Neural crest cell (in vitro differentiated cells): ENCODE data around the gene GPR32. TPM values are rescaled to one million over a fixed set of nuclear protein-coding genes. Genes with fewer than 3 reads are reported as not detected.
A peak's percentile ranks its signal among the peaks of the same experiment; 100 is the strongest.

Experiments used
- DNase-seq: peaks from one replicate; pipeline ENCODE4 v3.0.0; 2021; ENCODE audit warnings: low read depth, mixed read lengths, low spot score
- H3K27ac Mint-ChIP-seq: one replicate; pipeline ENCODE4 v1.8.0; 2021; ENCODE audit warnings: mild to moderate bottlenecking, mixed read lengths; ENCODE audit not compliant: unreplicated experiment
- H3K27me3 Mint-ChIP-seq: 2 replicates; pipeline ENCODE4 v1.8.0; 2021; ENCODE audit warnings: low read depth, mild to moderate bottlenecking, mixed read lengths
- H3K36me3 Mint-ChIP-seq: 2 replicates; pipeline ENCODE4 v1.8.0; 2021; ENCODE audit warnings: low read depth, mild to moderate bottlenecking, mixed read lengths
- H3K4me1 Mint-ChIP-seq: 2 replicates; pipeline ENCODE4 v1.8.0; 2021; ENCODE audit warnings: mixed read lengths
- H3K4me3 Mint-ChIP-seq: one replicate; pipeline ENCODE4 v1.8.0; 2021; ENCODE audit warnings: mild to moderate bottlenecking, mixed read lengths
- H3K9me3 Mint-ChIP-seq: 2 replicates; pipeline ENCODE4 v1.8.0; 2021; ENCODE audit warnings: mixed read lengths
- total RNA-seq: library from RNA; stranded (reverse); gene quantifications from 2 replicates; pipeline ENCODE4 v1.2.1, GENCODE V29; 2021
- TF ChIP-seq, protein P1 (sequence below): fragments of 200-600 bp; sonication (generic); conservative IDR thresholded peaks from 2 replicates; pipeline ENCODE4 v1.5.0; 2021; ENCODE audit warnings: antibody characterized with exemption, mild to moderate bottlenecking

GPR32 gene
- total RNA-seq, 1 donor from 2014 or later: not detected

DNA sequence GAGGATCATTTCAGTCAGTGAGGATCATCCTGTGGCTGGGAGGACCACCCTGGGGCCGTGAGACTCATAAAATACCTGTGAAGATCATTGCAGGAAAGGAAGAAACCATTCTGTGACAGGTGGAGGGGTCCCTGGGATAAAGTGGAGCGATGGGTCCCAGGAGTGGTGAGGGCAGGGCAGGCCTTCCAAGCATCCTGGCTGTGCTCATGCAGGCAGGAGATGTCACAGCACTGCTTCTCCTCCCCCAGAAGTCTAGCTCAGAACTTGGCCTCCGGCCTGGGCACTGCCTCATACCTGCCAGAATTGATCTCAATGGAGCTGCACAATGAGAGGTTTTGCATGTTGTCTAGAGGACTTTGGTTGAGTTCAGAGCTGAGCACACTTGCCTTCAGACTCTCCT is 42.2 kb downstream of the GPR32 start:
- Mint-ChIP-seq H3K4me1 (peaks cover under 1% of the 10 kb centered on the region), H3K9me3 (peaks cover 15% of the 10 kb centered on the region), H3K4me3 (no peak overlapping the region), H3K36me3 (no peaks in the 10 kb centered on the region), H3K27me3 (peaks cover 77% of the 10 kb centered on the region), H3K27ac (no peak overlapping the region)
- no peak for DNase-seq
- TF ChIP-seq, protein P1, sequence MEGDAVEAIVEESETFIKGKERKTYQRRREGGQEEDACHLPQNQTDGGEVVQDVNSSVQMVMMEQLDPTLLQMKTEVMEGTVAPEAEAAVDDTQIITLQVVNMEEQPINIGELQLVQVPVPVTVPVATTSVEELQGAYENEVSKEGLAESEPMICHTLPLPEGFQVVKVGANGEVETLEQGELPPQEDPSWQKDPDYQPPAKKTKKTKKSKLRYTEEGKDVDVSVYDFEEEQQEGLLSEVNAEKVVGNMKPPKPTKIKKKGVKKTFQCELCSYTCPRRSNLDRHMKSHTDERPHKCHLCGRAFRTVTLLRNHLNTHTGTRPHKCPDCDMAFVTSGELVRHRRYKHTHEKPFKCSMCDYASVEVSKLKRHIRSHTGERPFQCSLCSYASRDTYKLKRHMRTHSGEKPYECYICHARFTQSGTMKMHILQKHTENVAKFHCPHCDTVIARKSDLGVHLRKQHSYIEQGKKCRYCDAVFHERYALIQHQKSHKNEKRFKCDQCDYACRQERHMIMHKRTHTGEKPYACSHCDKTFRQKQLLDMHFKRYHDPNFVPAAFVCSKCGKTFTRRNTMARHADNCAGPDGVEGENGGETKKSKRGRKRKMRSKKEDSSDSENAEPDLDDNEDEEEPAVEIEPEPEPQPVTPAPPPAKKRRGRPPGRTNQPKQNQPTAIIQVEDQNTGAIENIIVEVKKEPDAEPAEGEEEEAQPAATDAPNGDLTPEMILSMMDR: no peak

DNA sequence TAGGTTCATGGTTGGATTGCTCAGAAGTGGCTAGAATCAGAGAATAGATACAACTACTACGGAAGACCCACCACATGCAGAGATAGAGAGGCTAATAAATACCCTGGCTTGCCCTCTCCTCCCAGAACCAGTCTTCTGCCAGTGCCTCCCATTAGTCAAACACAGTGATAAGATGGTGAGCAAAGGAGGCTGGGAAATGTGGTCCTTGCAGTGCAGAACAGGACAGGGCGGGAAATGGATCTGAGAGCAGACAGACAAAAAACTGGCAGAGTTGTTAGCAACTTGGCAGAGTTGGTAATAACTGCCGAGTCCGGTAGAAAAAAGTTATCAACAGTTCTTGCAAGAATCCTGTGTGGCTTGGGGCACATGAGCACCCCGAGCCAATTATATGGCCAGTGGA is 44.6 kb downstream of the GPR32 start:
- Mint-ChIP-seq H3K36me3 (no peaks in the 10 kb centered on the region), H3K4me1 (peaks cover 5% of the 10 kb centered on the region), H3K27me3 (peaks cover 83% of the 10 kb centered on the region), H3K27ac (no peak overlapping the region), H3K9me3 (peaks cover 15% of the 10 kb centered on the region), H3K4me3 (no peak overlapping the region)
- no peak for DNase-seq
- TF ChIP-seq, protein P1: no peak

DNA sequence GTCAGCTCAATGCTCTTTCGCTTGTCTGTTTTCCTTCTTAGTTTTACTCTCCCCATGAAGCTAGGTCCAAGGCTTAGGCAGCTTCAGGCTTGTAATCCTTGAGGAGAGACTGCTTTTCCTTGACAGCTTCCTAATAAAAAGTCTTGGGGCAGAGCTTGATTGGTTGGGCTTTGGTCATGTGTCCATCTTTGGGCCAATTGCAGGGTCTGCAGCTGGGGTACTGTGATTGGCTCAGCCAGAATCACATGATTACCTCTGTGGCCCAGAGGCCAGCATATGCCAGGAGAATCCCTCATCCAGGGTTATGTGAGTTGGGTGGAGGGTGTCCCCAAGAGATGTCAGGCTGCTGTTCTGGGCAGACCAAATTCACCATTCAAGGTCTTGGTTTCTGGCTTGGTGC is 45.2 kb downstream of the GPR32 start:
- Mint-ChIP-seq H3K9me3 (peaks cover 13% of the 10 kb centered on the region), H3K4me1 (peaks cover 9% of the 10 kb centered on the region), H3K36me3 (no peaks in the 10 kb centered on the region), H3K27ac (no peak overlapping the region), H3K4me3 (no peak overlapping the region), H3K27me3 (peaks cover 86% of the 10 kb centered on the region)
- no peak for DNase-seq
- TF ChIP-seq, protein P1: no peak

DNA sequence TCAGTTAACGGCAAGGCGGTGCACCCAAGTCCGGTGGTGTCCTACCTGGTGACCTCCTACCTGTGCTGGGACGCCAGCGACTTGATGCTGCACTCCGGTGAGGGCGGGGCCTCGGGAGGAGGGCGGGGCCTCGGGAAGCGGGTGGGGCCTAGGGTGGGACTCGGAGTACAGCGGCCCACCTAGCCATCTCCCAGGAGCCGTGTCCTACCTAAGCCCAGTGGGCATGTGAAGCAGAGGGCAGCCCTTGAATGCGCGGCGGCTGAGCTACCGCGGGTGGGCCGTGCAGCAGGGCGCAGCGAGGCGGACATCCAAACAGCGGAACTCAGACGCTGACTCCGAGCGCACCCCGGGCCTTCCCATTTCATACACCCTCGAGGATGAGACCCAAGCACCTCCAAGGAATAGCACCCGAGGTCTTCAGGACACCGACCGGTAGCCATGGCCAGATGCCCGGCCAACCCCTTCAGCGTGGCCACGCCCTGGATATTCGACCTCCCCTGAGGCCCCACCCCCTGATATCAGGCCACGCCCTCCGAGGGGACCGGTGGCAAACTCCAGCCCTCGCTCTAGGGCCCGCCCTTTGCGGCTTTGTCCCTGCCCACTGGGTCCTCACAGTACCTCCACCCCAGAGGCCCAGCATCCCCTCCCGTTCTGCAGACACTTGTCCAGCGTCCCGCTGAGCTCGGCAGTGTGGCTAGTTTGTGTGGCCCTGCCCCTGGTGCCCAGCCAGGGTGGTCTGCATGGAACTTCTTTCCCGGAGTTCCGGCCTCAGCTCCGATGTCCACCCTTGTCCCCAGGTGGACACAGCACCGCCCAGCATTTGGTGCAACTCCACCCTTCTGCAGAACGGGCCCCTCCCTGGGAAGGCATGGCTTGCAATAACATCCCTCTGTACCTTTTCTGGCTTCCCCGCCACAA is 47.9 kb downstream of the GPR32 start:
- peak; percentile 66 for DNase-seq
- TF ChIP-seq, protein P1: no peak
- H3K9me3 Mint-ChIP-seq: peaks cover 11% of the 10 kb centered on the region
- peaks cover 12% of the 10 kb centered on the region for H3K4me1 Mint-ChIP-seq
- peaks cover 93% of the 10 kb centered on the region for H3K27me3 Mint-ChIP-seq
- H3K36me3 Mint-ChIP-seq: no peaks in the 10 kb centered on the region
- H3K4me3 Mint-ChIP-seq: peak overlapping the region; percentile 49
- H3K27ac Mint-ChIP-seq: no peak overlapping the region

DNA sequence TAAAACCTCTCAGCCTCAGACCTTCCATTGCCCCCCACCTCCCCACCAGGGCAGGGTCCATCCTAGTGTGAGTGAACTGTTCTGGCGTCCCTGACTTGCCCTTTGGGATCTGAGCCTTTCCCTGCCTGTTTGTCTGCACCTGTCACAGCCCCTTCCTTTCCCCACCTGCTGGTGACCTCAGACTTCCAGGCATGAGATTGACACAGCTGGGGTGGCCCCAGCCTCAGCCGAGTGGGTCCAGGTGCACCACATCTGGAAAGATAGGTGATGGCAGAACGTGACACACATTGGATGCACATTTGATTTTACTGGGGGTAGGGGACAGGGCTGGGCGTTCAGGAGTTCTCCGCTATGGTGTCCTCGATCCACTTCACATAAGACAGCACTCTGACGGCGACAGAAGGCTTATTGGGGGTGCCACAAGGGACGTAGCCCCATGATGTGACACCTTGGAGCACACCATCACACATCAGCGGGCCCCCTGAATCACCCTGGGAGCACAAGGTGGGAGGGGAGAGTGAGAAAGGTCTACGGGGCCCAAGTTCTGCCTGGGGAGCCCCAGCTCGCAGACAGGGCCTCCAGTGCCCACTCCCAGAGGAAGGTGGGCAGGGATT is 48.7 kb downstream of the GPR32 start:
- no peak overlapping the region for H3K27ac Mint-ChIP-seq
- H3K36me3 Mint-ChIP-seq: no peaks in the 10 kb centered on the region
- peaks cover 12% of the 10 kb centered on the region for H3K4me1 Mint-ChIP-seq
- H3K9me3 Mint-ChIP-seq: peaks cover 11% of the 10 kb centered on the region
- no peak overlapping the region for H3K4me3 Mint-ChIP-seq
- peaks cover 96% of the 10 kb centered on the region for H3K27me3 Mint-ChIP-seq
- no peak for DNase-seq
- TF ChIP-seq, protein P1: no peak
